ENCODE data around the gene TNFRSF14. TPM values are rescaled to one million over a fixed set of nuclear protein-coding genes. Genes with fewer than 3 reads are reported as not detected.

TNFRSF14 gene
- total RNA-seq, 2 experiments from 2014 or later = 191 to 194 TPM

DNA sequence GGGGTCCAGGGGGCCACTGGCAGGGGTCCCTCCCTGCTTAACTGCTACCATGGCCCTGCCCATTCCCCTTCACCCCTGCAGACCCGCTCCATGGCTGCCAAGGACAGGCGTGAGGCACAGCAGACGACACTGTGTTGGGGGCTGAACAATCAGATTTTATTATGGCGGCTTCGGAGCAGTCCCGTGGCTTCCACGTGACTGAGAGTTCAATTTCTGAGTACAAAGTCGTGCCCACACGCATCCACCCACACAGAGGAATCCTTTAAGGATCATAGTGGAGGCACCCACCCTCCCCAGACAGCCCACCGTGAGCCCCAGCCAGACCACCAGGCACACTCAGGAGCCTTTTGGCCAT lies 27.6 kb upstream of the TNFRSF14 start:
- intact Hi-C loops (cut with DNase I, micrococcal nuclease) = loop anchor here (5.0 to 10.0 kb wide), 4 partner anchors 114 to 1246 kb away; partner anchors contain the start of gene SMIM1 (in 1 of the 2)
- Mint-ChIP-seq H3K4me1 (ENCODE audit: low read depth) (peaks cover 38% of the 10 kb centered on the region), H3K9me3 (no peaks in the 10 kb centered on the region), H3K27ac (peak overlapping the region; percentile 36), H3K4me3 (peak overlapping the region; percentile 83), H3K27me3 (peaks cover 26% of the 10 kb centered on the region), H3K36me3 (ENCODE audit: low read depth) (peaks cover 10% of the 10 kb centered on the region)
- no peak for ATAC-seq (ENCODE audit: poor library complexity)
- H3K4me3 ChIP-seq (ENCODE audit: low read length) = no peak overlapping the region
- peaks cover 0 to 12% of the 10 kb centered on the region in 2 experiments for H3K9me3 ChIP-seq (ENCODE audit: control insufficient read depth in 1 of 2, insufficient read depth in 1 of 2, low read length in 2 of 2)
- CTCF ChIA-PET = interaction anchor here (0.6 to 1.7 kb wide), 2 partner anchors 19 to 56 kb away, joined by 3 to 5 read pairs; no protein-coding TSS in a partner anchor
- POLR2A ChIA-PET = interaction anchor here (2.3 to 8.5 kb wide), 2 partner anchors 19 to 28 kb away, joined by 8 to 164 read pairs; partner anchors contain the start of gene TNFRSF14
- H3K4me1 ChIP-seq (ENCODE audit: insufficient read depth, low read length) = peaks cover 63% of the 10 kb centered on the region
- TF ChIP-seq, protein P1, sequence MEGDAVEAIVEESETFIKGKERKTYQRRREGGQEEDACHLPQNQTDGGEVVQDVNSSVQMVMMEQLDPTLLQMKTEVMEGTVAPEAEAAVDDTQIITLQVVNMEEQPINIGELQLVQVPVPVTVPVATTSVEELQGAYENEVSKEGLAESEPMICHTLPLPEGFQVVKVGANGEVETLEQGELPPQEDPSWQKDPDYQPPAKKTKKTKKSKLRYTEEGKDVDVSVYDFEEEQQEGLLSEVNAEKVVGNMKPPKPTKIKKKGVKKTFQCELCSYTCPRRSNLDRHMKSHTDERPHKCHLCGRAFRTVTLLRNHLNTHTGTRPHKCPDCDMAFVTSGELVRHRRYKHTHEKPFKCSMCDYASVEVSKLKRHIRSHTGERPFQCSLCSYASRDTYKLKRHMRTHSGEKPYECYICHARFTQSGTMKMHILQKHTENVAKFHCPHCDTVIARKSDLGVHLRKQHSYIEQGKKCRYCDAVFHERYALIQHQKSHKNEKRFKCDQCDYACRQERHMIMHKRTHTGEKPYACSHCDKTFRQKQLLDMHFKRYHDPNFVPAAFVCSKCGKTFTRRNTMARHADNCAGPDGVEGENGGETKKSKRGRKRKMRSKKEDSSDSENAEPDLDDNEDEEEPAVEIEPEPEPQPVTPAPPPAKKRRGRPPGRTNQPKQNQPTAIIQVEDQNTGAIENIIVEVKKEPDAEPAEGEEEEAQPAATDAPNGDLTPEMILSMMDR (IDR thresholded peaks at IDR 0.05) = no peak
- no peaks in the 10 kb centered on the region for H3K36me3 ChIP-seq (ENCODE audit: insufficient read depth, low read length)
- no peak overlapping the region for H3K27ac ChIP-seq (ENCODE audit: low read depth in 1 of 2, low read length in 2 of 2)
- H3K27me3 ChIP-seq (ENCODE audit: control insufficient read depth in 1 of 2, insufficient read depth in 2 of 2, low read length in 2 of 2) = peaks cover 35 to 36% of the 10 kb centered on the region in 2 experiments
- DNase-seq = no peak

DNA sequence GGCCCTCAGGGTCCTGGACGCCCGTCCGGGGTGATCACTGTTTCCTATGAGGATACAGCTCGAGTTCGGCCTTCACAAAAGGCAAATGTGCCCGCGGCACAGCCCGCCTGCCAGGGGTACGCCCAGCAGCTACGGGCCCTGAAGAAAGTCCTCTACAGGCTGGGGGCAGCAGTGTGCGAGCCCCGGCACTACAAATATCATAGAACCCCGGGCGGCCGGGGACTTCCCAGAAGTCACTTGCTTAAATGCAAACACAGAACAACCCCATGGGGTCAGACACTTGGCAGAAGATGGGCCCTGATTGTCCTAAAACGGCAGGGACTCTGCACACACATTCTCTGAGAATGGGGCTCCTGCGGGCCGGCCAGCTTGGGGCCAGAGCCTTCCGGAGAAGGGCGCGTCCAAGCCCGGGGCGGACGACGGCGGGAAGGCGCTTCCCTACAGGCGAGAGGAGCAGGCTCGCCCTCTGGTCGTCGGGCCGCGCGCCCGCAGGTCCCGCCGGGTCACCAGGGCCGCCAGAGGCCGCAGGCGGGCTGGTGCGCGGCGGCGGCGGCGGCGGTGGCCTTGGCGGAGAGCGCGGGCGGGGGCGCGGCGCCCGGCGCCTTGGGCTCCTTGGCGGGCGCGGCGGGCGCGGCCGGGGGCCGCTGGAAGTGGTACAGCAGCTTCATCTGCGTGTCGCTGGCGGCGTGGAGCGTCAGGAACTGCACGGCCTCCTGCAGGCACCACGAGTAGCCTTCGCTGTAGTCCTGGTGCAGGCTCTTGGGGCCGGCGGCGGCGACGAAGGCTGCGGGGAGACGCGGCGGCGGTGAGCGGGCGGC lies 27.0 kb upstream of the TNFRSF14 start:
- no peak for ATAC-seq (ENCODE audit: poor library complexity)
- H3K4me1 ChIP-seq (ENCODE audit: insufficient read depth, low read length) = peaks cover 57% of the 10 kb centered on the region
- intact Hi-C loops (cut with DNase I, micrococcal nuclease) = loop anchor here (5.0 to 10.0 kb wide), 4 partner anchors 113 to 1246 kb away; partner anchors contain the start of gene SMIM1 (in 1 of the 2)
- H3K9me3 ChIP-seq (ENCODE audit: control insufficient read depth in 1 of 2, insufficient read depth in 1 of 2, low read length in 2 of 2) = peaks cover 0 to 12% of the 10 kb centered on the region in 2 experiments
- CTCF ChIA-PET = interaction anchor here (0.6 to 1.7 kb wide), 3 partner anchors 16 to 55 kb away, joined by 3 to 5 read pairs (median 4); no protein-coding TSS in a partner anchor
- H3K27ac ChIP-seq (ENCODE audit: low read depth in 1 of 2, low read length in 2 of 2) = no peak overlapping the region
- H3K36me3 ChIP-seq (ENCODE audit: insufficient read depth, low read length) = no peaks in the 10 kb centered on the region
- POLR2A ChIA-PET = interaction anchor here (2.2 to 8.5 kb wide), 3 partner anchors 14 to 27 kb away, joined by 8 to 164 read pairs (median 11); partner anchors contain the start of gene TNFRSF14
- H3K4me1 Mint-ChIP-seq (ENCODE audit: low read depth) = peaks cover 33% of the 10 kb centered on the region
- TF ChIP-seq, protein P1 (IDR thresholded peaks at IDR 0.05) = no peak
- H3K27me3 Mint-ChIP-seq = peaks cover 29% of the 10 kb centered on the region
- peak in 8 of 14 experiments; percentile 31 to 80 (median 50) for DNase-seq
- no peaks in the 10 kb centered on the region for H3K9me3 Mint-ChIP-seq
- H3K27ac Mint-ChIP-seq = peak overlapping the region; percentile 36
- H3K4me3 Mint-ChIP-seq = peak overlapping the region; percentile 83
- H3K4me3 ChIP-seq (ENCODE audit: low read length) = peak overlapping the region; percentile 22
- H3K36me3 Mint-ChIP-seq (ENCODE audit: low read depth) = peaks cover 6% of the 10 kb centered on the region
- peaks cover 35 to 36% of the 10 kb centered on the region in 2 experiments for H3K27me3 ChIP-seq (ENCODE audit: control insufficient read depth in 1 of 2, insufficient read depth in 2 of 2, low read length in 2 of 2)

DNA sequence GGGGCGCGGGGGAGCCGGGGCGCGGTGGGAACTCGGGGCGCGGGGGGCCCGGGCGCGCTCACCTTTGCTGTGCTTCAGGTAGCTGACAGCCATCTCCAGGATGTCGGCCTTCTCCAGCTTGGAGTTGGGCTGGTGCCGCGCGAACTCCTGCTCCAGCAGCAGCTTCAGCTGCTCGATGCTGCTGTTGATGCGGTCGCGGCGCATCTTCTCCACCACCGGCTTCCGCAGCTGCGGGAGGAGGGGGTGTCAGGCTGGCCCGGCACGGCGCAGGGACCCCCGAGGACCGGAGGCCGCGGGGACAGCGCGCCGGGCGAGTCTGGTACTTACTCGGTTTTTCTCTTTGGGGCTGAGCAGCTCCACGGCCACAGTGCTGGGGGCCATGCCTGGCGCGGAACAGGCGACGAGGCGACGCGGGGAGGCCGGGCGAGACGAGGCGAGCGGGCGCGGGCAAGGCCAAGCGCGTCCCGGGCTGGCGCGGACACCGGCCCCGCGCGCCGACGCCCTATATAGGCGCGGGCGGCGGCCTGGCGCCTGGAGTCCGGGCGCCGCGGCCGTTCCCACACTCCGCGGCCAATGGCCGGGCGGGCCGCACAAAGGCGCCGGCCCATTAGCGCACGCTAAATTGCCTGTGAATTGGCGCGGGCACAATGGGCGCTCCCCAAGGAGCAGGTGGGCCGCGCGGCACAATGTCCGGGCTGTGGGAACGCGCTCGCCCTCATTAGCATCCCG lies 26.2 kb upstream of the TNFRSF14 start, which contains the start of gene HES5:
Gene HES5 (minus strand): TSS at position 480 of the 729 bp plus-strand sequence. CDS start 99 bp downstream, at position 381.
- Histone ChIP-seq H3K4me3 (ENCODE audit: low read length) (peak within 1 kb of the TSS; percentile 25), H3K9me3 (ENCODE audit: control insufficient read depth in 1 of 2, insufficient read depth in 1 of 2, low read length in 2 of 2) (peaks cover 0 to 12% of the 10 kb centered on the region in 2 experiments), H3K27me3 (ENCODE audit: control insufficient read depth in 1 of 2, insufficient read depth in 2 of 2, low read length in 2 of 2) (peaks cover 35 to 36% of the 10 kb centered on the region in 2 experiments), H3K36me3 (ENCODE audit: insufficient read depth, low read length) (no peaks in the 10 kb centered on the region), H3K4me1 (ENCODE audit: insufficient read depth, low read length) (peaks cover 50% of the 10 kb centered on the region), H3K27ac (ENCODE audit: low read depth in 1 of 2, low read length in 2 of 2) (no peak within 1 kb of the TSS)
- POLR2A ChIA-PET = interaction anchor here (1.3 to 8.5 kb wide), 5 partner anchors 11 to 114 kb away, joined by 3 to 164 read pairs (median 8); partner anchors contain the start of gene TNFRSF14
- CTCF ChIA-PET = interaction anchor here (0.9 to 1.7 kb wide), 2 partner anchors 16 to 17 kb away, joined by 4 to 5 read pairs; no protein-coding TSS in a partner anchor
- Mint-ChIP-seq H3K9me3 (no peaks in the 10 kb centered on the region), H3K4me3 (peak within 1 kb of the TSS; percentile 83), H3K36me3 (ENCODE audit: low read depth) (peaks cover 3% of the 10 kb centered on the region), H3K27me3 (peaks cover 30% of the 10 kb centered on the region), H3K4me1 (ENCODE audit: low read depth) (peaks cover 25% of the 10 kb centered on the region), H3K27ac (no peak within 1 kb of the TSS)
- DNase-seq (peak in 2 of 14 experiments; percentile 52 to 55), ATAC-seq (ENCODE audit: poor library complexity) (no peak)
- TF ChIP-seq, protein P1 (IDR thresholded peaks at IDR 0.05) = no peak
- intact Hi-C loops (cut with DNase I, micrococcal nuclease) = loop anchor here (5.0 to 10.0 kb wide), 4 partner anchors 112 to 1245 kb away; partner anchors contain the start of gene SMIM1 (in 1 of the 2)

Measured in CD4-positive, alpha-beta T cell (primary cell).